HFF-Myc (cell line): ENCODE data around the gene TPM4.
"Not testable (repeated sequence)": the region's sequence is repeated elsewhere in the genome, so short reads cannot be mapped to it uniquely, and the experiment has no call there.

Experiments
- DNase-seq: peaks from one replicate; pipeline ENCODE4 v3.0.0-alpha.2; 2011; ENCODE audit warnings: low read depth; ENCODE audit errors: extremely low read depth
- H3K4me3 ChIP-seq: replicated peaks from 2 replicates; pipeline ENCODE4 v1.5.1; 2011; ENCODE audit warnings: low read depth, mild to moderate bottlenecking, control low read depth, low read length
- TF ChIP-seq, protein P1 (sequence below): IDR thresholded peaks from 2 replicates; pipeline ENCODE4 v1.5.1; 2012; ENCODE audit warnings: mild to moderate bottlenecking, low read depth, low read length, control low read depth; ENCODE audit errors: missing control alignments

The TPM4 gene

DNA sequence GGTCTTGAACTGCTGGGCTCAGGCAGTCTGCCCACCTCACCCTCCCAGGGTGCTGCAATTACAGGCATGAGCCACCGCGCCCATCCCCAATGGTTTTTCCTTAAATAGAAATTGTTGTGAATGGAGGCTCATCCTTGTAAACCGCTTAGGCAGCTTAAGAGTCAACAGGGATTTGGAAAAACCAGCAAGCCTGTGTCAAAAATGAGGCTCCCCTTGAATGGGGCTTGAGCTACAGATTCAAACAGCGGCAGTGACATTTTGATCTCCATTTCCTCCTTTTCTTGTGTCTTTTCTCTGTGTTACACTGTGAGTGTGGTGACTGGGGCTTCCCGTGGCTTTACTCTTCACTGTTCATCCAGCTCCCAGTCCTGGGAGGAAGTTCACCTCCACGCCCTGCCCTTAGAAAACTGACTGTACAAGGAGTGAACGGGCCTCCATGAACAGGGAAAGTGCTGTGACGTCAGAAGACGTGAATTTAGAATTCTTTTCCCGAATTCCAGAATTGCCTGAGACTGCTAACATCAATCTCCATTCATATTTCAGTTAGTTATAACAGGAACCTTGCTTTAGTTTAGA lies 20.1 kb downstream of the TPM4 start:
- no peak for DNase-seq
- TF ChIP-seq, protein P1, sequence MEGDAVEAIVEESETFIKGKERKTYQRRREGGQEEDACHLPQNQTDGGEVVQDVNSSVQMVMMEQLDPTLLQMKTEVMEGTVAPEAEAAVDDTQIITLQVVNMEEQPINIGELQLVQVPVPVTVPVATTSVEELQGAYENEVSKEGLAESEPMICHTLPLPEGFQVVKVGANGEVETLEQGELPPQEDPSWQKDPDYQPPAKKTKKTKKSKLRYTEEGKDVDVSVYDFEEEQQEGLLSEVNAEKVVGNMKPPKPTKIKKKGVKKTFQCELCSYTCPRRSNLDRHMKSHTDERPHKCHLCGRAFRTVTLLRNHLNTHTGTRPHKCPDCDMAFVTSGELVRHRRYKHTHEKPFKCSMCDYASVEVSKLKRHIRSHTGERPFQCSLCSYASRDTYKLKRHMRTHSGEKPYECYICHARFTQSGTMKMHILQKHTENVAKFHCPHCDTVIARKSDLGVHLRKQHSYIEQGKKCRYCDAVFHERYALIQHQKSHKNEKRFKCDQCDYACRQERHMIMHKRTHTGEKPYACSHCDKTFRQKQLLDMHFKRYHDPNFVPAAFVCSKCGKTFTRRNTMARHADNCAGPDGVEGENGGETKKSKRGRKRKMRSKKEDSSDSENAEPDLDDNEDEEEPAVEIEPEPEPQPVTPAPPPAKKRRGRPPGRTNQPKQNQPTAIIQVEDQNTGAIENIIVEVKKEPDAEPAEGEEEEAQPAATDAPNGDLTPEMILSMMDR: no peak
- H3K4me3 ChIP-seq: no peak overlapping the region

DNA sequence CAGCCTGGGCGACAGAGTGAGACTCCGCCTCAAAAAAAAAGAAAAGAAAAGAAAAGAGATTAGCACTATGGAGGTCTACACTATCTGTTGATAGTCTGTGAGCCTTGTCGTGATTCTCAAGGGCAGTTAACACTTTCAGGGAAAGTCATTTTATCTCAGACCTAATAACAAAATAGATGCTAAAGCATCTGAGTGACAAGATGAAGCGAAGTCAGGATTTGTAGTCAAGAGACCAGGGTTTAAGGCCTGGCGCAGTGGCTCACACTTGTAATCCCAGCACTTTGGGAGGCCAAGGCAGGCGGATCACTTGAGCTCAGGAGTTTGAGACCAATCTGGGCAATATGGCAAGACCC lies 22.1 kb downstream of the TPM4 start:
- H3K4me3 ChIP-seq: no peak overlapping the region
- no peak for DNase-seq
- TF ChIP-seq, protein P1: no peak

DNA sequence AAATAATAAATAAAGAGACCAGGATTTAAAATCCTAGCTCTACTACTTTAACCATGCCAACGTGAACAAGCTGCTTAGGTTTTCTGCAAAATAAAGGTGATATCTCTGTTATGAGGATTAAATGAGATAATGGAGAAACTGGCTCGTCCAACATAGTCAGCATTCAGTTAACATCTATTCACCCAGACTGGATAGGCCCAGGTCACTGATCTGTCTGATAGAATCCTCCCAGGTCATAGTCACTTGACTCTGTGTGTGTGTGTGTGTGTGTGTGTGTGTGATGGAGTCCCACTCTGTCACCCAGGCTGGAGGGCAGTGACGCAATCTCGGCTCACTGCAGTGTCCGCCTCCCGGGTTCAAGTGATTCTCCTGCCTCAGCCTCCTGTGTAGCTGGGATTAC lies 22.5 kb downstream of the TPM4 start:
- DNase-seq: no peak
- TF ChIP-seq, protein P1: no peak
- no peak overlapping the region for H3K4me3 ChIP-seq

DNA sequence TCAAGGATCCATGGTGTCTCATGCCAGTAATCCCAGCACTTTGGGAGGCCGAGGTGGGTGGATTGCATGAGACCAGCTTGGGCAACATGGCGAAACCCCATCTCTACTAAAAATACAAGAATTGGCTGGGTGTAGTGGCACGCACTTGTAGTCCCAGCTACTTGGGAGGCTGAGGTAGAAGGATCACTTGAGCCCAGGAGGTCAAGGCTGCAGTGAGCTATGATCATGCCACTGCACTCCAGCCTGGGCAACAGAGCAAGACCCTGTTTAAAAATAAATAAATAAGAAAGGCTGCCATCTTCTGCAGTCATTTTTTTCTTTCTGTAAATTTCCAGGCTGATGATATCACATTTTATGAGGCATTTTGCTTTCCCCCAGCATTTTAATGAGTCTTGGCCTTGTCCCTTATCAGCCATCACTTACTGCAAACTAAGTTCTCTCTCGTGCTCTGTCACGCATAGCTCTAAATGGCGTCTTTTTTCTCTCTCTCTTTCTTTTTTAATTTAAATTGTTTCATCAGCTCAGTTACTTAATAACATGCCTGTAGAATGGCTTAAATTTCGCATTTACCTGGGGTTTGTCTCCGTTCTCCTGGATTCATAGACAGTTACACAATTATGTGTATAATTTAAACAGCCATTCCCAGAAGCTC lies 23.1 kb downstream of the TPM4 start:
- DNase-seq, H3K4me3 ChIP-seq: not testable (repeated sequence)

DNA sequence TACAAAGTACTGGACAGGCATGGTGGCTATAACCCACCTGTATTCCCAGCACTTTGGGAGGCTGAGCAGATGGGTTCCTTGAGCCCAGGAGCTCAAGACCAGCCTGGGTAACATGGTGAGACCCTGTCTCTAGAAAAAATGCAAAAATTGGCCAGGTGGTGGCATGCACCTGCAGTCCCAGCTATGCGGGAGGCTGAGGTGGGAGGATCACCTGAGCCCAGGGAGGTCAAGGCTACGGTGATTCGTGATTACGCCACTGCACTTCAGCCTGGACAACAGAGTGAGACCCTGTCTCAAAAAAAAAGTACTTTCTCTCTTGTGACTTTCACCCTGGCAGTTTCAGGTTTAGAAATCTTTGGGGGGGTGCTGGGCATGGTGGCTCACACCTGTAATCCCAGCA lies 24.2 kb downstream of the TPM4 start:
- H3K4me3 ChIP-seq: no peak overlapping the region
- DNase-seq: no peak
- TF ChIP-seq, protein P1: no peak

DNA sequence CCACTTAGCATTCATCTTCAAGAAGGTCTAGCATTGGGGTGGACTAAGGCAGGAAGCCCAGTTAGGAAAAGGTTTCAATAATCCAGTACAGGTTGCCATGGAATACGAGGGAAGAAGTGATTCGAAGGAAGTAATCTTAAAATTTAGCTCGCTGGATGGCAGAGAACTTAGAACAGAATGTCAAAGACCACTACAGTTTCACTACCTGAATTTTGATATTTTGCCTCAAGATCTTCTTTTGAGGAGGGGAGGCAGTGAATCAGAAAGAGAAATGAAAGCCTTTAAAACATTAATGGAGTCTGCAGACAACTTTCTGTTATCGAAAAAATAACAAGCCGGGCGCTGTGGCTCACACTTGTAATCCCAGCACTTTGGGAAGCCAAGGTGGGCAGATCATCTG lies 28.4 kb downstream of the TPM4 start:
- no peak for DNase-seq
- TF ChIP-seq, protein P1: no peak

DNA sequence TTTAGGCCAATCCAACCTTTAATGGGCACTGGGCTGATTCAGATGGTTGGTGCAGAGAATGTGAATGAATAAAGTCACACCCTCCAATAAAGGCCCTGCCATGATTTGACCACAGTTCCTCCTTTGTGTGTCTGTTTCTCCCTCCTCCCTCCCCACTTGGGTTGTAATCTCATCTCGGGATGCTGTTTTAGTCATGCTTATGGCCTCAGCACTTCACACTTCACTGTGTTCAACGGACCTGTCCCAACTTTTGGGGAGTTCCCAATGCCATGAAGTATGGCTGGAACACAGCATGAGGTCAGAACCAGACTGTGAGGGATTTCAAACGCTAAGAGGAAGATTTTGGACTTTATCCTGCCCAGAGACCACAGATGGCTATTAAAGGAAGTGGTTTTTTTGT lies 29.8 kb downstream of the TPM4 start:
- TF ChIP-seq, protein P1: no peak
- no peak for DNase-seq
- H3K4me3 ChIP-seq: no peak overlapping the region

More for the DNA sequence above, 28.4 kb downstream of the TPM4 start:
- H3K4me3 ChIP-seq: no peak overlapping the region
